HepG2 (cell line): Measurements from ENCODE around the gene DENND2A. TPM values are rescaled to one million over a fixed set of nuclear protein-coding genes. Genes with fewer than 3 reads are reported as not detected.

Experiments used
- ATF2 ChIP-seq: sonication (generic); formaldehyde crosslinking; IDR thresholded peaks from 2 replicates; pipeline ENCODE4 v1.4.0; 2020; ENCODE audit warnings: missing genetic modification reagents
- ATRX ChIP-seq: sonication (generic); formaldehyde crosslinking; IDR thresholded peaks from 2 replicates; pipeline ENCODE4 v1.4.0; 2020; ENCODE audit warnings: missing genetic modification reagents, borderline replicate concordance
- CBX2 ChIP-seq, 2 experiments: fragments of 200-600 bp in 1 of 2; sonication (generic); formaldehyde crosslinking in 1 of 2; IDR thresholded peaks; 2 replicates each; pipeline versions ENCODE4 v1.7.0 to v1.8.1; 2018 to 2022; ENCODE audit warnings: low read depth in 2 of 2, low read length in 1 of 2, mild to moderate bottlenecking in 1 of 2, missing genetic modification reagents in 1 of 2
- HIC2 ChIP-seq: sonication (generic); formaldehyde crosslinking; IDR thresholded peaks from 2 replicates; pipeline ENCODE4 v1.9.0; 2022; ENCODE audit warnings: low read depth, missing genetic modification reagents
- HIVEP1 ChIP-seq: sonication (generic); formaldehyde crosslinking; IDR thresholded peaks from 2 replicates; pipeline ENCODE4 v1.4.0; 2020; ENCODE audit warnings: mild to moderate bottlenecking, missing genetic modification reagents
- REPIN1 ChIP-seq: sonication (generic); formaldehyde crosslinking; IDR thresholded peaks from 2 replicates; pipeline ENCODE4 v1.8.0; 2022; ENCODE audit warnings: missing genetic modification reagents, low read depth, mild to moderate bottlenecking, borderline replicate concordance
- RXRA ChIP-seq: sonication (generic); formaldehyde crosslinking; IDR thresholded peaks from 2 replicates; pipeline ENCODE4 v1.5.1; 2020; ENCODE audit warnings: missing genetic modification reagents
- SAP130 ChIP-seq: IDR thresholded peaks from 2 replicates; pipeline ENCODE4 v1.6.1; 2016; ENCODE audit warnings: low read depth
- SIN3B ChIP-seq: fragments of 150-350 bp; IDR thresholded peaks from 2 replicates; pipeline ENCODE4 v1.6.1; 2014; ENCODE audit warnings: low read length
- SOX5 ChIP-seq: IDR thresholded peaks from 2 replicates; pipeline ENCODE4 v1.6.1; 2016; ENCODE audit warnings: borderline replicate concordance
- ZNF101 ChIP-seq: sonication (generic); formaldehyde crosslinking; IDR thresholded peaks from 2 replicates; pipeline ENCODE4 v1.4.0; 2020; ENCODE audit warnings: mild to moderate bottlenecking, low read depth, missing genetic modification reagents, borderline replicate concordance
- ZNF263 ChIP-seq: sonication (generic); formaldehyde crosslinking; IDR thresholded peaks from 2 replicates; pipeline ENCODE4 v1.4.0; 2020; ENCODE audit warnings: missing genetic modification reagents
- ZNF382 ChIP-seq: sonication (generic); formaldehyde crosslinking; IDR thresholded peaks from 2 replicates; pipeline ENCODE4 v1.5.0; 2020; ENCODE audit warnings: missing genetic modification reagents, mild to moderate bottlenecking, borderline replicate concordance
- ZNF431 ChIP-seq: sonication (generic); formaldehyde crosslinking; IDR thresholded peaks from 2 replicates; pipeline ENCODE4 v1.9.0; 2022; ENCODE audit warnings: missing genetic modification reagents, low read depth, mild to moderate bottlenecking, borderline replicate concordance
- ZNF609 ChIP-seq: sonication (generic); formaldehyde crosslinking; IDR thresholded peaks from 2 replicates; pipeline ENCODE4 v1.4.0; 2020; ENCODE audit warnings: mild to moderate bottlenecking, missing genetic modification reagents, borderline replicate concordance
- ZNF687 ChIP-seq: sonication (generic); formaldehyde crosslinking; IDR thresholded peaks from 2 replicates; pipeline ENCODE4 v1.5.1; 2020; ENCODE audit warnings: mild to moderate bottlenecking, missing genetic modification reagents, moderate library complexity
- ZNF816 ChIP-seq: sonication (generic); formaldehyde crosslinking; IDR thresholded peaks from 2 replicates; pipeline ENCODE4 v1.8.0; 2022; ENCODE audit warnings: missing genetic modification reagents, mild to moderate bottlenecking, borderline replicate concordance
- polyA plus RNA-seq, 8 experiments: library from polyadenylated mRNA; depleted of rRNA in 3 of 8; stranded (reverse) in 7 of 8; unstranded in 1 of 8; fragments of >200 nt; fragmentation: Illumina TruSeq in 4 of 8; extraction: Trizol in 4 of 8; gene quantifications; 2 replicates each; pipeline versions ENCODE4 v1.2.1 to v1.2.3, GENCODE V29; 2011 to 2016; ENCODE audit warnings: low read depth in 4 of 8, missing spikeins in 1 of 8, mixed read lengths in 1 of 8; ENCODE audit not compliant: insufficient read depth in 1 of 8
- total RNA-seq, 5 experiments: library from RNA; depleted of rRNA; stranded (reverse); fragments of >200 nt; fragmentation: Illumina TruSeq; extraction: Trizol; gene quantifications; 2 replicates each; pipeline ENCODE4 v1.2.3, GENCODE V29; 2016; ENCODE audit warnings: low read depth in 1 of 5

Gene DENND2A
- total and polyA plus RNA-seq, 2 of the 13 experiments (the other 11 are each of a cell fraction or from before 2014, with no cell fraction given), result not detected

GRCh38 chr7:140533394-140533872 lies 107.2 kb downstream of the DENND2A start (continued):
- TF ChIP-seq REPIN1 (CRISPR knock-in tag), result no peak
- TF ChIP-seq ZNF431 (CRISPR knock-in tag), result no peak
- TF ChIP-seq HIC2 (CRISPR knock-in tag), result no peak
- TF ChIP-seq HIVEP1 (CRISPR knock-in tag), result peak; percentile 46; the same call in 1 of the 2 replicates
- peak; percentile 56 for TF ChIP-seq SAP130 (CRISPR knock-in tag)
- TF ChIP-seq ATF2 (CRISPR knock-in tag), result 0 out of 2 replicates have a peak, but pooled peaks have one; percentile 25
- TF ChIP-seq ZNF382 (CRISPR knock-in tag), result no peak
- TF ChIP-seq ZNF609, result no peak
- TF ChIP-seq ATRX (CRISPR knock-in tag), result no peak
- TF ChIP-seq ZNF101 (CRISPR knock-in tag), result no peak
- TF ChIP-seq ZNF263 (CRISPR knock-in tag), result 0 out of 2 replicates have a peak, but pooled peaks have one; percentile 25
- no peak for TF ChIP-seq SIN3B
- TF ChIP-seq ZNF687 (CRISPR knock-in tag), result peak; percentile 57
- peak; percentile 52; the same call in 1 of the 2 replicates for TF ChIP-seq SOX5
- TF ChIP-seq RXRA (CRISPR knock-in tag), result peak; percentile 90
- TF ChIP-seq ZNF816, result no peak
- no peak for TF ChIP-seq CBX2 (IDR thresholded peaks at IDR 0.05; ENCODE audit: low read depth, low read length)
- TF ChIP-seq CBX2 (CRISPR knock-in tag; IDR thresholded peaks at IDR 0.05; ENCODE audit: low read depth), result no peak
